Posterior vena cava (tissue), 2 donors: ENCODE results near the gene DOCK3. TPM values are rescaled to one million over a fixed set of nuclear protein-coding genes. Genes with fewer than 3 reads are reported as not detected.
"Not testable (repeated sequence)": the region's sequence is repeated elsewhere in the genome, so short reads cannot be mapped to it uniquely, and the experiment has no call there.

Experiments
- DNase-seq: peaks from one replicate; pipeline ENCODE4 v3.0.0-alpha.2; 2020; ENCODE audit warnings: low spot score
- intact Hi-C, 2 donors: fragments of 100-400 bp; cut with DNase I; formaldehyde crosslinking; loops; one replicate each; pipeline versions ENCODE4 v1.14.1 to v1.14.2; 2022 to 2023
- total RNA-seq, 2 donors: library from RNA; stranded (reverse); fragmentation: NEBNext Ultra II Directional; extraction: Animal tissue kit (Norgen Biotek cat#: 25700); gene quantifications; one replicate each; pipeline ENCODE4 v1.2.1, GENCODE V29; 2021
- donor health status: DM: yes; HTN: yes; CAD: no.
- donor health status: DM: yes; HTN: yes; CAD: no.

DOCK3 gene
- total RNA-seq, 2 donors from 2014 or later: 0.60 to 2.4 TPM

DNA sequence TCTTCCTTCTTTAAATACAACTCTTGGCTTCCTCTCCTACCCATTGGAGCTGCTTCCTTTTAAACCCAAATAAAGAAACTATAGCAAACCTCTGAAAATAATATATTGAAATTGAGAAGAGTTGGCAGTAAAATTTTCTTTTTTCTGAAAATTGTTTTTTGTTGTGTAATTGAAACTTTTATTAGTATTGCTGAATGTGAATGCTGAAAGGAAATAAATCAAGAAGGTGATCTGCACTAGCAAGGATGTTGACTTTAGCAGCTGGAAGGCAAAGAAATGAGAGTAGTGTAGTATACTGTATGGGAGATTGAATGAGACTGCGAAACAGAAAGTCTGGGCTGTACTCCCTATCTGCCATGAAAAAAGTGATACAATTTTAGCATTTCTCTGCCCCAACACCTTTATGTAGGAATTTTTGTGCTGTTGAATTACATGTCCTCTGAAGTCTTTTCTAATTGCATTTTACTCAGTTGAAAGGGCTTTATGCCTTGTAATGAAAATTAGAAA is 166.3 kb downstream of the DOCK3 start:
- intact Hi-C loops: loop anchor here in 1 of 2 donors (10.0 kb wide), 1 partner anchor 804 kb away; no protein-coding TSS in a partner anchor
- DNase-seq: no peak

DNA sequence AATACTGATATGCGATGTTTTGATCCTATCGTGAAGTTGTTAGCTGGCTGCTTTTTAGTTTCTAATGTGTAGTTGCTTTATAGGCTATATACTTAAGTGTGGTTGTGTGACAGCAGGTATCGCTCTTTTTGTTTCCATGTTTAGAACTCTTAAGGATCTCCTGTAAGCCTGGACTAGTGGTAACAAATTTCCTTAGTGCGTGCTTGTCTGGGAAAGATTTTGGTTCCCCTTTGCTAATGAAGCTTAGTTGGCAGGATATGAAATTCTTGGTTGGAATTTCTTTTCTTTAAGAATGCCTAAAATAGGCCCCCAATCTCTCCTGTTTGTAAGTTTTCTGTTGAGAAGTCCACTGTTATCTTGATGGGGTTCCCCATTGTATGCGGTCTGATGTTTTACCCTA is 173.6 kb downstream of the DOCK3 start:
- no peak for DNase-seq
- intact Hi-C loops: loop anchor here in 1 of 2 donors (10.0 kb wide), 1 partner anchor 796 kb away; no protein-coding TSS in a partner anchor

DNA sequence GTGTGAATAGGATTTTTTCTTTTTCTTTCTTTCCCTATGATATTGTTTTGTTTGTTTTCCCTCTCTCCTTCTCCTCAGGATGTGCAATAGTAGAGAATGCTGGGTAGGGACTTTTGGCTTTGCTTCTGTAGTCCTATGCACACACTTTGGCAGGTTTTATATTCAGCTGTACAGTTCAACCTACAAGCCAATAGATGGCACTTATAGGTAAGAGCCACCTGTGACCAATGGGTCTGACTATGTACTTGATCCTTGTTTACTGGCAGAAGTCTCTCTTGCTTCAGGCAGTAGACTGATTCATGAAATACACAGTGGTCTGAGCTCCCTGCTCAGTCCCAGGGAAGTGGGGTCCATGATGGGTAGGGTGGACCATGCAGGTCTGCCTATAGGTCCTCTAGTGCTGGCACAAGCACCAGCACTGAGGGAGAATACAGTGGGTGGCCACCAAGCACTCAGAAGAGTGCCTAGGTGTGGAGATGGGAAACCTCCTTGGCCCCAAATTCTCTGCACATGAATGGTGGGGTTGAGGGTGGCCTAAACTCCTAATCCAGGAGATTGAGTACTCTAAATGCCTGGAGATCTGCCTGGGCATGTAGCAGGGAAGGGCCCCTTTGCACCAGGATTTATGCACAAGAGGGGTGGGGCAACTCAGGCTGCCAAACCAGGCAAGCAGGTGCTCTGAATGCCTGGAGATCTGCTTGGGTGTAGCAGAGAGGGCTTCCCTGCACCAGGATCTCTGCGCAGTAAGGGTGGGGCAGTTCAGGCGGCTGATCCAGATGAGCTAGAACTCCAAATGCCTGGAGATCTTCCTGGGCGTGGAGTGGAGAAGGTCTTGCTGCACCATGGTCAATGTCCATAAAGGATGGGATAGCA is 176.1 kb downstream of the DOCK3 start:
- DNase-seq: no peak
- intact Hi-C loops: no loop called here

DNA sequence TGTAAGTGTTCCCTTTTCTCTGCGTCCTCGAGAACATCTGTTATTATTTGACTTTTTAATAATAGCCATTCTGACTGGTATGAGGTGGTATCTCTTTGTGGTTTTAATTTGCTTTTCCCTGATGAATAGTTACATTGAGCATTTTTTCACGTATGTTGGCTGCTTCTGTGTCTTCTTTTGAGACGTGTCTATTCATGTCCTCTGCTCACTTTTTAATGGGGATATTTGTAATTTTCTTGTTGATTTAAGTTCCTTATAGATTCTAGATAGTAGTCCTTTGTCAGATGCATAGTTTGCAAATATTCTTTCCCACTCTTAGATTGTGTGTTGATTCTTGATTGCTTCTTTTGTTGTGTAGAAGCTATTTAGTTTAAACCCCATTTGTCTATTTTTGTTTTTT is 179.2 kb downstream of the DOCK3 start:
- intact Hi-C loops: no loop called here

DNA sequence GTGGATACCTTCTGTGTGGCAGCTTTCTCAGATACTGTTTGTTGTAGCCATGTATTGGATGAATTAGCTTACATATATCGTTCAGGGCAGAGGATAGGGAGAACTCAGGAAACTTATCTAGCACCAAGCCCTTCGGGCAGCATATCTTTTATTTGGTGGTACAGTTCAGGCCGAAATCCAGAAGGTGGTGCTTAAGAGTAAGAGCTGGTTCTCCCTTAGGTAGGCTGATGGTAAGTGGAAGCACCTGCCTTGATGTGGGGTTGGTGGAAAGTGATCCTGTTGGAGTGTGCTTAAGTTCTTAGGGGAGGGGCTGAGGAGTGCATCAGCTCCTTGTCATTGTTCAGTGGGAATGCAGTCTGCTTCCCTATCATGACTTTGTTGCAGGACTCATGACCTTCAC is 187.5 kb downstream of the DOCK3 start:
- intact Hi-C loops: no loop called here

More for the DNA sequence above, 179.2 kb downstream of the DOCK3 start:
- no peak for DNase-seq

DNA sequence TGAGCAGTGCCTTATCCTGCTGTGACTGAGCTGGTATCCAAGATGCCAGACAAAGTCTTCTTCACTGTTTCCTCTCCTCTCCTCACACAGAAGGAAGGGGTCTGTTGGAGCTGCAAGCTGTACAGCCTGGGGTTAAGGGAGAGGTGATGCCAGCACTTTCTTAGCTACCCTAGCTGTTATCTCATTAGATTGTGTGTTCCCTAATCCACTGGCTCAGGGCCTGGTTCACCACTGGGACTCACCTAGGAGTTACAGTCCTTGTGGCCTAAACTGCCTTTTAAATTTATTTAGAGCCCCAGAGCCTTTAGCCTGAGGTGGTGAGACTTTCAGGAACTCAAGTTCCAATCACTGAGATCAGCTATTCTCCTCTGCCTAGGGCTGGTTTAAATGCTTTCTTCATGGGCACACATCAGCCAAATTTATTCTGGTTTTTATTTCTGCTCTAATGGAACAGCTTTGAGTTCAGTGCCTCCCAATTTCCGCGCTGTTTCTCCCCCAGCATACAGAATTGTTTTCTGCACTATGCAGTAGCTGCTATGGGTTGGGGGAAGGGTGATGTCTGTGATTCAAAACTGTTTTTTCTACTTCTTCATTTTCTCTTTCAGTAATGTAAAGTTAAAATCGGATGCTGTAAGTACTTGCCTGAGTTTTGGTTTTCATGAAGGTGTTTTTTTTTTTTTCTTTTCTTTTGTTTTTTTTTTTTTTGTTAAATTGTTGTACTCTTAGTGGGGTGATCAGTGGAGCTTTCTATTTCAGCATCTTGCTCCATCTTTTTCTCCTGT is 198.8 kb downstream of the DOCK3 start:
- intact Hi-C loops: no loop called here
- no peak for DNase-seq

More for the DNA sequence above, 187.5 kb downstream of the DOCK3 start:
- no peak for DNase-seq

DNA sequence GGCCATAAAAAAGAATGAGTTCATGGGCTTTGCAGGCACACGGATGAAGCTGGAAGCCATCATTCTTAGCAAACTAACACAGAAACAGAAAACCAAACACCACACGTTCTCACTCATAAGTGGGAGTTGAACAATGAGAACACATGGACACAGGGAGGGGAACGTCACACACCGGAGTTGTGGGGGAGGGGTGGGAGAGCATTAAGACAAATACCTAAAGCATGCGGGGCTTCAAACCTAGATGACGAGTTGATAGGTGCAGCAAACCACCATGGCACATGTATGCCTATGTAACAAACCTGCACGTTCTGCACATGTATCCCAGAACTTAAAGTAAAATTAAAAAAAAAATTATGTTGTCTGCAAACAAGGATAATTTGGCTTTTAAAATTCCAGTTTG is 200.1 kb downstream of the DOCK3 start:
- intact Hi-C loops, DNase-seq: not testable (repeated sequence)

DNA sequence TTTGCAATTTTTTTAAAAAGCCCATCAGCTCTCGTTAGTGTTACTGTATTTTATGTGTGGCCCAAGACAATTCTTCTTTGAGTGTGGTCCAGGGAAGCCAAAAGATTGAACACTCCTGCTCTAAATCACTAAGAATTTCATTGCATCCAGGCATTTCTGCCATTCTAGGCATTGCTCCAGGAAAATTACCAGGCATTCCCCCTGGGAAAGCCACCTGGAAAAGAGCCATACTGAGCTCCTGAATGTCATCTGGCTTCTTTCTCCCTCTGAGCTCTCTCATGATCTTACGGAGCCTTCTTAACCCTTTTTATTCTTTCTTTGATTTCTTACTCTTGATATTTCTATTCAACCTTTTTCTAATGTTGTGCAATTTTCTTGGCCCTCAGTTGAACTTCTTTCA is 202.2 kb downstream of the DOCK3 start:
- DNase-seq: no peak
- intact Hi-C loops: no loop called here

DNA sequence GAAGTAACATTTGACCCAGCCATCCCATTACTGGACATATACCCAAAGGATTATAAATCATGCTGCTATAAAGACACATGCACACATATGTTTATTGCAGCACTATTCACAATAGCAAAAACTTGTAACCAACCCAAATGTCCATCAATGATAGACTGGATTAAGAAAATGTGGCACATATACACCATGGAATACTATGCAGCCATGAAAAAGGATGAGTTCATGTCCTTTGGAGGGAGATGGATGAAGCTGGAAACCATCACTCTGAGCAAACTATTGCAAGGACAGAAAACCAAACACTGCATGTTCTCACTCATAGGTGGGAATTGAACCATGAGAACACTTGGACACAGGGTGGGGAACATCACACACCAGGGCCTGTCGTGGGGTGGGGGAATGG is 208.0 kb downstream of the DOCK3 start:
- intact Hi-C loops, DNase-seq: not testable (repeated sequence)

DNA sequence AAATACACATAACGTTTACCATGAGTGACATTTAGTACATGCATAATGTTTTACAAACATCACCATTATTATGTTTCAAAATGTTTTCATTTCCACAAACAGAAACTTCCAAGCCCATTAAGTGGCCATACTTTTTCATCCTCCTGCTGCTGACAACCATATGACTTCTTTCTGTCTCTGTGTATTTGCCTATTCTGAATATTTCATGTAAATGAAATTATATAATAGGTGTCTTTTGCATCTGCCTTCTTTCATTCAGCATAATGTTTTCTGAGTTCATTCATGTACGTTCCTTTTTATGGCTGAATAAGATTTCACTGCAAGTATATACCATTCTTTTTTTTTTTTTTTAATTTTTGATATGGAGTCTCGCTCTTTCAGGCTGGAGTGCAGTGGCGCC is 209.0 kb downstream of the DOCK3 start:
- DNase-seq: no peak
- intact Hi-C loops: no loop called here

DNA sequence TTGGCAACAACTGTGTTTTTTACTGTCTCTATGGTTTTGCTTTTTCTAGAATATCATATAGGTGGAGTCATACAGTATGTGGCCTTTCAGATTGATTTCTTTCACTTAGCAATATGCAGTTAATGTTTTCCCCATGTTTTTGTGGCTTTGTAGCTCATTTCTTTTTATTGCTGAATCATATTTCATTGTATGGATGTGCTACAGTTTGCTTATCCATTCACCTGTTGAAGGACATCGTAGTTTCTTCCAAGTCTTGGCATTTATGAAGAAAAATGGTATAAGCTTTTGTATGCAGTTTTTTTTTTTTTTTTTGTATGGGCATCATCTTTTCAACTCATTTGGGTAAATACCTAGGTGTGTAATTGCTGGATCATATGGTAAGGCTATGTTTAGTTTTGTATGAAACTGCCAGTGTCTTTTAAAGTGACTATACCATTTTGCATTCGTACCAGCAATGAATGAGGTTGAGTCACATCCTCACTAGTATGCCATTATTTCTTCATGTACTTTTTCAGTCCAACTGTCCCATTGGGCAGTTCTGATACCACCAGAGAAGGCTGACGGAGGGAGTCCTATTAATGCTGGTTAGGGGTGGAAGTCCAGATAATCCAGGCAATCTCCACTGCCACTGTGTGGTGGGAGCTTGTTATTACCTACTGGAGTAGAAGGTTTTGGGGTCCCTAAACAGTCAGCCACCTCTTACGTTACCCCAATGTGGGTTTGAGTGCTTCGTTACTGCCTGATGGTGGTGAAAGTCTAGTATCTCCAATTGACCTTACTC is 210.5 kb downstream of the DOCK3 start:
- intact Hi-C loops: no loop called here
- no peak for DNase-seq

DNA sequence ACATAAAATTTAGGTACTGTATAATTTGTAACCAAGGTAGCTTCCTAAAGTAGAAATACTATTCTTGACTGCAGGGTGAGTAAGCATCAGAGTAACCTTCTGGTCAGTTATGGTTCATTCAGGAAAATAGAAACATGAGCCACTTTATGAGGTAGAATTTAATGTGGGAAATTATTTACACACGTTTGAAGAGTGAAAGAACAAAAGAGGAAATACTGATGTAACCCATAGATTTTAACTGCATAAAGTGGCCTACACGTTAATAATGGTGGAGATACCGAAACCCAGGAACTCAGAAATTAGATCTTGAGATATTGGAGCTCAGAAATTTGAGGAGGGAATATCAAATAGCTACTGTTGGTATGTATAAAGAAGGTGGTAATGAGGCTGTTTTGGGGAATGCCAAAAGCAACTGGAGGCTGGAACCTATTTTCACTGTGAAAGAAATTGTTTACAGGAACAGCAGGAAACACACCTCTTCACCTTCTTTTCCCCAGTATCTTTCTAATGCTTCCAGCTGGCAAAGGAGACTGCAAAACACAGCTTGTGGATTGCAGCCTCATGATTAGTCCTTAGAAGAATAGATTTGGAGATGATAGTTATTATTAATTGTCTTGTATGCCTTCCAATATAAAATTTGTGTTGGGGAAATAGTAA is 216.1 kb downstream of the DOCK3 start:
- no peak for DNase-seq
- intact Hi-C loops: no loop called here

DNA sequence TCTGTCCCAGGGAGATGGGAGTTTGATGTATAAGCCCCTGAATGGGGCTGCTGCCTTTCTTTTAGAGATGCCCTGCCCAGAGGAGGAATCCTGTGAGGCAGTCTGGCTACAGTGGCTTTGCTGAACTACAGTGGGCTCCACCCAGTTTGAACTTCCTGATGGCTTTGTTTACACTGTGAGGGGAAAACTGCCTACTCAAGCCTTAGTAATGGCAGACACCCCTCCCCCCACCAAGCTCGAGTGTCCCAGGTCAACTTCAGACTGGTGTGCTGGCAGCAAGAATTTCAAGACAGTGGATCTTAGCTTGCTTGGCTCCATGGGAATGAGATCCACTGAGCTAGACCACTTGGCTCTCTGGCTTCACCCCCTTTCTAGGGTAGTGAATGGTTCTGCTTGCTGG is 226.4 kb downstream of the DOCK3 start:
- intact Hi-C loops, DNase-seq: not testable (repeated sequence)

DNA sequence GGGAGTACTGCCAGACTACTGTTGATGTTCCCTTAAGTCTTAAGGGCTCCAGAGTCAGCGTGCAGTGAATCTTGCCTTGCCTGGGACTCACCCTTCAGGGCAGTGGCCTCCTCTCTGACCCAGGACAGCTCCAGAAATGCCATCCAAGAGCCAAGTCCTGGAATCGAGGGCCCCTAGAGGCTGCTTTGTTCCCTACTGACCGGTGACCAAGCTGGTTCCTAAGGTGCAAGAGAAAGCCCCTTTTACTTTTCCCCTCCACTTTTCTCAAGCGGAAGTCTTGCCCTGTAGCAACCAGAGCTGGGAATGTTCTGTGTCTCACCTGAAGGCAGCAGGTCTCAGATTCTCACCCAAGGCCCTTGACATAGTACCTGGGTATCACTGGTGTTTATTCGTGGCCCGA is 238.0 kb downstream of the DOCK3 start:
- no peak for DNase-seq
- intact Hi-C loops: no loop called here

DNA sequence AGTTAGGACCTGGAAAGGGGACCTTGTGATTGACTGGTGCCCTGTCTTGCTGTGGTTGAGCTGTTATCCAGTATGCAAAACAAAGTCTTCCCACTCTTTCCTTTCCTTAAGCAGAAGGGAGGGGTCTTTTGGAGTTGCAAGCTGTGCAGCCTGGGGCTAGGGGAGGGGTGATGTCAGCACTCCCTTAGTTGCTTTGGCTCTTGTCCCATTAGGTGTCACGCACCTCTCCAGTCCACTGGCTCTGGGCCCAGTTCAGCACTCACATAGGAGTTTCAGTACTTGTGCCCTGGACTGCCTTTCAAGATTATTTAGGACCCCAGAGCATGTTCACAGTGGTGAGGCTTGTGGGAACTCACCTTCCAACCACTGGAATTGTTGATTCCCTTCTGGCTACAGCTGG is 238.5 kb downstream of the DOCK3 start:
- DNase-seq: no peak
- intact Hi-C loops: no loop called here

DNA sequence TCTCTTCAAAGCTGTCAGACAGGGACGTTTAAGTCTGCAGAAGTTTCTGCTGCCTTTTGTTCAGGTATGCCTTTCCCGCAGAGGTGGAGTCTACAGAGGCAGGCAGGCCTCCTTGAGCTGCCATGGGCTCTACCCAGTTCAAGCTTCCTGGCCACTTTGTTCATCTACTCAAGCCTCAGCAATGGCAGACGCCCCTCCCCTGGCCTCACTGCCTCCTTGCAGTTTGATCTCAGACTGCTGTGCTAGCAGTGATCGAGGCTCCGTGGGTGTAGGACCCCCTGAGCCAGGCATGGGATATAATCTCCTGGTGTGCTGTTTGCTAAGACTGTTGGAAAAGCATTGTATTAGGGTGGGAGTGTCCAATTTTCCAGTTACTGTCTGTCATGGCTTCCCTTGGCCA is 247.3 kb downstream of the DOCK3 start:
- DNase-seq, intact Hi-C loops: not testable (repeated sequence)

DNA sequence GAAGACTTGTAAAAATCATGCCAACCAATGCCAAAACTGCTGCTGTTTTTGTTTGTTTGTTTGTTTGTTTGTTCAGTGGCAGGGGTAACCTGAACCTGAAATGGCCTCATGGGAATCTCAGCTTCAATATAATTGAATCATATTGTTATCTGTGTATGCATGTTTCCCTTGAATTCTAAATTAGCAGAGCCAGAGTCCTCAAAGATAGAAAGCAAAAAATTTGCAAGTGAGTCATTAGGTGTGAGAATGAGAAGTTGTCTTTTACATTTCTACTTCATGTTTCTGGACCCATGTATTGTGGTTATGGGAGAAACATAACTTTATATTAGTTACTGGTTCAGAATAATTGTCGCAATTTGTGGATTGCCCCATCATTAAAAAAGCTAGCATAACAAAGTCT is 249.2 kb downstream of the DOCK3 start:
- DNase-seq: no peak
- intact Hi-C loops: no loop called here

DNA sequence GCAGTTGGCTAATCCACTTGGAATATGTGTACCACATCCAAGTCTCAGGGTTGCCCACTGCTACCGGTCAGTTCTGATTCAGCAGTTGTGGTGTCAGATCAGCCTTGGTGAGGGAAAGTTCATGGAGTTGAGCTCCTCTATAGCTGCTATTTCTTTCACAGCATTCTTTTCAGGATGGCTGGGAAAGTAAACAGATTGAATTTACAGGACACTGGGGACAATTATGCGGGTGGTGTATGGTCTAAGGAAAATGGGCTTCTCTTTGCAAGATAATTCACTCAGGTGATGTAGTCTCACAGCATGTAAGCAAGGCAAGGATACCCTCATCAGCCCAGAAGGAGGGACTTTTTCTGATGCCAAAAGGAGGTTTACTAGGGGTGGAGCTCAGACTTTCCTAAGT is 249.9 kb downstream of the DOCK3 start:
- intact Hi-C loops: no loop called here

DNA sequence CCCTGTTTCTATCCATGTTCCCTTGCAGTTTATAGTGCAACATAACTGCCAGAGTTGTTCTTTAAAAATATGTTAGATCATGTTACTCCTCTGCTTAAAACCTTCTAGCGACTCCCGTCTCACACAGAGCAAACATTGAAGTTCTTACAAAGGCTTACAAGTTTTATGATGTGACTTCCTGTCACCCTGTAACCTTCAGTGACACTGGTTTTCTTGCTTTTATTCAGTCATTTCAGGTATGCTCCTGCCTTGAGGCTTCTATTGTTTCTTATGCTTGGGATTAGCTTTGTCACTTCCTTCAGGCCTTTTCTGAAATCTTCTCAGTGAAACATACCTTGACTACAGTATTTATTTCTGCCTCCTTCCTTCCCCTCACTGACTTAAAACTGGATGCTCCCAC is 252.1 kb downstream of the DOCK3 start:
- no peak for DNase-seq
- intact Hi-C loops: no loop called here

More for the DNA sequence above, 249.9 kb downstream of the DOCK3 start:
- DNase-seq: no peak
